Measurements from ENCODE around the gene CTNNBL1. TPM values are rescaled to one million over a fixed set of nuclear protein-coding genes. Genes with fewer than 3 reads are reported as not detected.

The CTNNBL1 gene
- total RNA-seq, 1 donor, result 23.3 TPM

- no peak overlapping the region for H3K4me3 ChIP-seq (ENCODE audit: low read depth, low read length)
- no peak for DNase-seq (ENCODE audit: low read depth)
These were observed 212.1 kb downstream of the CTNNBL1 start for GRCh38 chr20:37905671-37906613.

GRCh38 chr20:37907330-37907676, 213.5 kb downstream of the CTNNBL1 start:
- DNase-seq (ENCODE audit: low read depth), result no peak
- TF ChIP-seq, protein P1, sequence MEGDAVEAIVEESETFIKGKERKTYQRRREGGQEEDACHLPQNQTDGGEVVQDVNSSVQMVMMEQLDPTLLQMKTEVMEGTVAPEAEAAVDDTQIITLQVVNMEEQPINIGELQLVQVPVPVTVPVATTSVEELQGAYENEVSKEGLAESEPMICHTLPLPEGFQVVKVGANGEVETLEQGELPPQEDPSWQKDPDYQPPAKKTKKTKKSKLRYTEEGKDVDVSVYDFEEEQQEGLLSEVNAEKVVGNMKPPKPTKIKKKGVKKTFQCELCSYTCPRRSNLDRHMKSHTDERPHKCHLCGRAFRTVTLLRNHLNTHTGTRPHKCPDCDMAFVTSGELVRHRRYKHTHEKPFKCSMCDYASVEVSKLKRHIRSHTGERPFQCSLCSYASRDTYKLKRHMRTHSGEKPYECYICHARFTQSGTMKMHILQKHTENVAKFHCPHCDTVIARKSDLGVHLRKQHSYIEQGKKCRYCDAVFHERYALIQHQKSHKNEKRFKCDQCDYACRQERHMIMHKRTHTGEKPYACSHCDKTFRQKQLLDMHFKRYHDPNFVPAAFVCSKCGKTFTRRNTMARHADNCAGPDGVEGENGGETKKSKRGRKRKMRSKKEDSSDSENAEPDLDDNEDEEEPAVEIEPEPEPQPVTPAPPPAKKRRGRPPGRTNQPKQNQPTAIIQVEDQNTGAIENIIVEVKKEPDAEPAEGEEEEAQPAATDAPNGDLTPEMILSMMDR (IDR thresholded peaks at IDR 0.05; ENCODE audit: insufficient read depth, low read depth, low read length), result no peak
- no peak overlapping the region for H3K4me3 ChIP-seq (ENCODE audit: low read depth, low read length)

More at GRCh38 chr20:37905671-37906613, 212.1 kb downstream of the CTNNBL1 start:
- TF ChIP-seq, protein P1 (IDR thresholded peaks at IDR 0.05; ENCODE audit: insufficient read depth, low read depth, low read length), result no peak

DNA sequence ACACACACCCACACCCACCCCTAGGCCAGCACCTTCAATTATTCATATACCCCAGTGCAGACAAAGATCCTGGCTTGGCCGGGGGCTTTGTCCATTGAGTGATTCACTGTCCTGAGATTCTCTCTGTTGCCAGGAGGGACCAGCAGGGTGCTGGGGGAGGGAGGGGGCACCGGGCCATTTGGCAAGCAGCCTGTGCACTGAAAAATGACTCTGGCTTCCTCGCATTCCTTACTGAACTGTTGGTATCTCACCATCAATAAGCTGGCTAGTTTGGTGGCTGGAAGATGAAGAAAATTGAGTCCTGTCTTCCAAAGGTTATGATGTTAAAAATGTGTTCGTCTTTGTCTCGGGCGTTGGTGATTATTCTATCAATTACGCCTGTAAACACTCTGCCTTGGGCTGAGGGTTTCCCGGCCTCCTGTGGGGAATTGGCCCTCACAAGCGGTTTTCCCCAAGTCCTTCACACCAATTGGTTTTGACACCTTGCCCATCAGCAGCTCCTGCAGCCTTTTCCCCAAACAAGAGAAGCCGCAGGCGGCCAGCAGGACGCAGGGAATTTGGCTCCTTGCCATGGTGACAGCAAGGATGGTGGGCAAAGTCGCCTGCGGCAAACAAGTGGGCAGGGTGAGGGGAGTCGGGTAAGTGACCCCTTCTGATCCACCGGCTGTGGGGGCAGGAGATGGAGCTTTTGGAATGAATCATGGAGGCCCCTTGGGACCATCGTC, 214.0 kb downstream of the CTNNBL1 start:
- TF ChIP-seq, protein P1 (IDR thresholded peaks at IDR 0.05; ENCODE audit: insufficient read depth, low read depth, low read length), result no peak
- H3K4me3 ChIP-seq (ENCODE audit: low read depth, low read length), result no peak overlapping the region
- DNase-seq (ENCODE audit: low read depth), result peak; percentile 20

- DNase-seq (ENCODE audit: low read depth), result no peak
- TF ChIP-seq, protein P1 (IDR thresholded peaks at IDR 0.05; ENCODE audit: insufficient read depth, low read depth, low read length), result no peak
- H3K4me3 ChIP-seq (ENCODE audit: low read depth, low read length), result no peak overlapping the region
These were observed 217.4 kb downstream of the CTNNBL1 start for GRCh38 chr20:37911261-37911660.

- H3K4me3 ChIP-seq (ENCODE audit: low read depth, low read length), result no peak overlapping the region
- TF ChIP-seq, protein P1 (IDR thresholded peaks at IDR 0.05; ENCODE audit: insufficient read depth, low read depth, low read length), result no peak
- DNase-seq (ENCODE audit: low read depth), result peak; percentile 49
These were observed 218.0 kb downstream of the CTNNBL1 start for GRCh38 chr20:37911838-37912281.

DNA sequence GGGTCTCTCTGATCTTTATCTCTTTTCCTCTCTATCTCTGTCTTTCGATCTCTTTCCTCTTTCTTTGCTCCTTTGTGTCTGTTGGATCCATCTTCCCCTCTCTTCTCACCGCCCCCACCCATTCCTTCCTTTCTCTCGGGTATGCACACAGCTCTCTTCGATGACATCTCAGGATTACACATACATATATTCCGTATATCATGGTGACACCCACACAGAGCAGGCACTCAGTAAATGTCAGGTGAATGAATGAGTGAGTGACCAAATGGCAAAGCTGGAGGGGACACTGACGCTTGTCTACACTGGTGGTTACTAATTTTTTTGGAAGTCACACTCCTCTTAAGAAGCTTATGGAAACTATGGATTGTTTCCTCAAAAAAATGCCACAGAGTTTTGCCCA, 219.0 kb downstream of the CTNNBL1 start:
- H3K4me3 ChIP-seq (ENCODE audit: low read depth, low read length), result no peak overlapping the region
- no peak for DNase-seq (ENCODE audit: low read depth)
- TF ChIP-seq, protein P1 (IDR thresholded peaks at IDR 0.05; ENCODE audit: insufficient read depth, low read depth, low read length), result no peak

All from fibroblast of villous mesenchyme (primary cell).